Endometrial microvascular endothelial cells (primary cell): Measurements from ENCODE around the gene UBQLN2. TPM values are rescaled to one million over a fixed set of nuclear protein-coding genes. Genes with fewer than 3 reads are reported as not detected.

ENCODE experiments used
- in situ Hi-C: cut with HindIII; loops from 2 replicates; pipeline ENCODE4 v1.10.0; 2017; ENCODE audit warnings: low sequenced_read_pairs, low pct_unique_long_range_greater_than_20kb; ENCODE audit errors: inconsistent ontology term
- total RNA-seq: library from RNA; depleted of rRNA; stranded (reverse); fragments of >200 nt; gene quantifications from one replicate; pipeline ENCODE4 v1.2.3, GENCODE V29; 2015; ENCODE audit errors: inconsistent ontology term

The UBQLN2 gene
- total RNA-seq, 1 donor from 2014 or later, result 21.5 TPM

DNA sequence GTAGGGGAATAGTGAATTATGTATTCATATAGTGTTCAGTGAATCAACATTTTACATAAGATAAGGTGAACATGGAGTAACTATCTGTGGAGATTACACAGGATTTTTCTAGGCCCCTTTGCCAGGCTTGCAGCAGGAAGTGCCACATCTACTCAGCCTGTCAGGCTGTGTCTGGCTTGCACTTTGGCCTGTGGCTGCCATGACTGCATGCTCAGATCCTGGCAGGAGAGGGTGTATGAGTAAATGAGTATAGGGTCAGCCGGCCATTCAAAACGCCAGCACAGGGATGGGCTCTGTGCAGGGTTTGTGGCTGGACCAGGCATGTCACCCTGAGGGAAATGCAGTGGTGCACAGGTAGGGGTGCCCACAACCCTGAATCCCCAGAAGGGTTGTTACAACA lies 51.9 kb downstream of the UBQLN2 start:
- in situ Hi-C loops, result no loop called here

Other genes starting within 250 kb of the UBQLN2 start
- 10.9 TPM for gene NBDY, start 165.6 kb downstream of the UBQLN2 start, total RNA-seq